Measurements from ENCODE around the gene TGFB1. TPM values are rescaled to one million over a fixed set of nuclear protein-coding genes. Genes with fewer than 3 reads are reported as not detected.

The TGFB1 gene
- total and polyA plus RNA-seq, 2 of the 13 experiments (the other 11 are each of a cell fraction or from before 2014, with no cell fraction given) = 4.1 to 5.4 TPM

DNA sequence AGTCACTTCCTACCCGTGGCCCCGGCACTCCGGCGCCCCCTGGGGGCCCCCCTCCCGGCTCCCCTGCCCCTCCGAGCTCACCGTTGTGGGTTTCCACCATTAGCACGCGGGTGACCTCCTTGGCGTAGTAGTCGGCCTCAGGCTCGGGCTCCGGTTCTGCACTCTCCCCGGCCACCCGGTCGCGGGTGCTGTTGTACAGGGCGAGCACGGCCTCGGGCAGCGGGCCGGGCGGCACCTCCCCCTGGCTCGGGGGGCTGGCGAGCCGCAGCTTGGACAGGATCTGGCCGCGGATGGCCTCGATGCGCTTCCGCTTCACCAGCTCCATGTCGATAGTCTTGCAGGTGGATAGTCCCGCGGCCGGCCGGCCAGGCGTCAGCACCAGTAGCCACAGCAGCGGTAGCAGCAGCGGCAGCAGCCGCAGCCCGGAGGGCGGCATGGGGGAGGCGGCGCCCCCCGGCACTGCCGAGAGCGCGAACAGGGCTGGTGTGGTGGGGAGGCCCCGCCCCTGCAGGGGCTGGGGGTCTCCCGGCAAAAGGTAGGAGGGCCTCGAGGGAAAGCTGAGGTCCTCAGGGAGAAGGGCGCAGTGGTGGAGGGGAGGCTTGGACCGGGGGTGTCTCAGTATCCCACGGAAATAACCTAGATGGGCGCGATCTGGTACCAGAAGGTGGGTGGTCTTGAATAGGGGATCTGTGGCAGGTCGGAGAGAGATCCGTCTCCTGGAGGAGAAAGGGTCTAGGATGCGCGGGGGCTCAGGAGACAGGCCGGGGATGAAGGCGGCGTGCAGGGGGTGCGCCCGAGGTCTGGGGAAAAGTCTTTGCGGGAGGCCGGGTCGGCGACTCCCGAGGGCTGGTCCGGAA, 885 bp downstream of the TGFB1 start:
- ATAC-seq = peak; percentile 67
- BruUV-seq (replicated peaks) = no TSS peak
- no peak for FAIRE-seq
- H3K27ac ChIP-seq (ENCODE audit: extremely low read length, insufficient read depth, low read length) = peak overlapping the region; percentile 60
- no peak overlapping the region for H2AFZ ChIP-seq (ENCODE audit: low read length)
- in situ Hi-C loops (cut with HindIII; ENCODE audit: extremely low pct_ligation_motif_present, low pct_unique_long_range_greater_than_20kb) (loop anchor here (5.0 kb wide), 1 partner anchor 41 kb away; the partner anchor contains the start of gene CCDC97), intact Hi-C loops (cut with micrococcal nuclease; ENCODE audit: unreplicated experiment) (loop anchor here (1.0 to 2.0 kb wide), 2 partner anchors 12 to 28 kb away; no protein-coding TSS in a partner anchor)
- no peaks in the 10 kb centered on the region; a peak in 1 of 5 replicates for H3K27me3 ChIP-seq (ENCODE audit: control insufficient read depth in 1 of 2, insufficient read depth in 2 of 2, low read length in 2 of 2)
- POLR2A ChIA-PET = interaction anchor here (1.1 to 3.1 kb wide), 11 partner anchors 11 to 127 kb away, joined by 3 to 73 read pairs (median 8); partner anchors contain the start of genes B3GNT8, B9D2, CCDC97 and DMAC2
- peaks cover 6 to 10% of the 10 kb centered on the region in 2 experiments; a peak in 2 of 5 replicates for H3K36me3 ChIP-seq (replicated peaks in 1 of 2; ENCODE audit: control insufficient read depth in 1 of 2, insufficient read depth in 2 of 2, low read length in 2 of 2)
- peak overlapping the region; percentile 90 to 95 (median 95) for H3K4me3 ChIP-seq (replicated peaks in 1 of 3; ENCODE audit: insufficient read depth in 1 of 3, low read depth in 2 of 3, low read length in 3 of 3)
- H3K79me2 ChIP-seq (ENCODE audit: insufficient read depth, low read length) = peaks cover 29% of the 10 kb centered on the region
- H4K20me1 ChIP-seq (ENCODE audit: insufficient read depth, low read length) = peaks cover 12% of the 10 kb centered on the region; the same call in 1 of the 2 replicates
- H3K4me2 ChIP-seq (ENCODE audit: low read depth, low read length) = peak overlapping the region; percentile 80
- H3K9me3 ChIP-seq (ENCODE audit: low read length) = no peaks in the 10 kb centered on the region
- H3K9ac ChIP-seq (ENCODE audit: insufficient read depth, low read depth, low read length) = peak overlapping the region; percentile 82
- WGBS (ENCODE audit: low lambda C conversion rate) = 1% methylated on average over 39 of the region's 71 CpGs
- CTCF ChIA-PET (ENCODE audit: low intra/inter-chr PET ratio, low total read pairs) = interaction anchor here (1.4 to 2.3 kb wide), 2 partner anchors 31 to 44 kb away, joined by 6 to 12 read pairs; no protein-coding TSS in a partner anchor
- H3K4me1 ChIP-seq (ENCODE audit: insufficient read depth, low read length) = peaks cover 32% of the 10 kb centered on the region
- DNase-seq (ENCODE audit: low spot score) = peak; percentile 54
- TF ChIP-seq MAF1 (CRISPR knock-in tag; IDR thresholded peaks at IDR 0.05; ENCODE audit: borderline replicate concordance) = peak; percentile 87; the same call in 1 of the 2 replicates
- TF ChIP-seq ZBED4 (CRISPR knock-in tag; IDR thresholded peaks at IDR 0.05; ENCODE audit: borderline replicate concordance) = no peak
- TF ChIP-seq, protein P1, sequence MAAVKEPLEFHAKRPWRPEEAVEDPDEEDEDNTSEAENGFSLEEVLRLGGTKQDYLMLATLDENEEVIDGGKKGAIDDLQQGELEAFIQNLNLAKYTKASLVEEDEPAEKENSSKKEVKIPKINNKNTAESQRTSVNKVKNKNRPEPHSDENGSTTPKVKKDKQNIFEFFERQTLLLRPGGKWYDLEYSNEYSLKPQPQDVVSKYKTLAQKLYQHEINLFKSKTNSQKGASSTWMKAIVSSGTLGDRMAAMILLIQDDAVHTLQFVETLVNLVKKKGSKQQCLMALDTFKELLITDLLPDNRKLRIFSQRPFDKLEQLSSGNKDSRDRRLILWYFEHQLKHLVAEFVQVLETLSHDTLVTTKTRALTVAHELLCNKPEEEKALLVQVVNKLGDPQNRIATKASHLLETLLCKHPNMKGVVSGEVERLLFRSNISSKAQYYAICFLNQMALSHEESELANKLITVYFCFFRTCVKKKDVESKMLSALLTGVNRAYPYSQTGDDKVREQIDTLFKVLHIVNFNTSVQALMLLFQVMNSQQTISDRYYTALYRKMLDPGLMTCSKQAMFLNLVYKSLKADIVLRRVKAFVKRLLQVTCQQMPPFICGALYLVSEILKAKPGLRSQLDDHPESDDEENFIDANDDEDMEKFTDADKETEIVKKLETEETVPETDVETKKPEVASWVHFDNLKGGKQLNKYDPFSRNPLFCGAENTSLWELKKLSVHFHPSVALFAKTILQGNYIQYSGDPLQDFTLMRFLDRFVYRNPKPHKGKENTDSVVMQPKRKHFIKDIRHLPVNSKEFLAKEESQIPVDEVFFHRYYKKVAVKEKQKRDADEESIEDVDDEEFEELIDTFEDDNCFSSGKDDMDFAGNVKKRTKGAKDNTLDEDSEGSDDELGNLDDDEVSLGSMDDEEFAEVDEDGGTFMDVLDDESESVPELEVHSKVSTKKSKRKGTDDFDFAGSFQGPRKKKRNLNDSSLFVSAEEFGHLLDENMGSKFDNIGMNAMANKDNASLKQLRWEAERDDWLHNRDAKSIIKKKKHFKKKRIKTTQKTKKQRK (IDR thresholded peaks at IDR 0.05; ENCODE audit: low read length) = no peak
- TF ChIP-seq ZNF609 (CRISPR knock-in tag; IDR thresholded peaks at IDR 0.05; ENCODE audit: borderline replicate concordance) = no peak
- TF ChIP-seq, protein P2, sequence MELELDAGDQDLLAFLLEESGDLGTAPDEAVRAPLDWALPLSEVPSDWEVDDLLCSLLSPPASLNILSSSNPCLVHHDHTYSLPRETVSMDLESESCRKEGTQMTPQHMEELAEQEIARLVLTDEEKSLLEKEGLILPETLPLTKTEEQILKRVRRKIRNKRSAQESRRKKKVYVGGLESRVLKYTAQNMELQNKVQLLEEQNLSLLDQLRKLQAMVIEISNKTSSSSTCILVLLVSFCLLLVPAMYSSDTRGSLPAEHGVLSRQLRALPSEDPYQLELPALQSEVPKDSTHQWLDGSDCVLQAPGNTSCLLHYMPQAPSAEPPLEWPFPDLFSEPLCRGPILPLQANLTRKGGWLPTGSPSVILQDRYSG (CRISPR knock-in tag; IDR thresholded peaks at IDR 0.05) = no peak
- TF ChIP-seq FOXC1 (CRISPR knock-in tag; IDR thresholded peaks at IDR 0.05; ENCODE audit: borderline replicate concordance) = peak; percentile 62; the same call in 1 of the 2 replicates

Data from HepG2 (cell line).